BJ (cell line): Measurements from ENCODE around the gene CHST11. TPM values are rescaled to one million over a fixed set of nuclear protein-coding genes. Genes with fewer than 3 reads are reported as not detected.

Experiments
- CTCF ChIA-PET: fragments of 350-600 bp; formaldehyde crosslinking; extraction: SDS; loops from one replicate; lab custom pipeline; 2021; ENCODE audit warnings: antibody characterized with exemption, inconsistent platforms; lab: Yijun Ruan, JAX
- POLR2A ChIA-PET: fragments of 300-600 bp; sonication (Branson Sonifier 250); formaldehyde crosslinking; extraction: SDS; loops from one replicate; lab custom pipeline; 2021; ENCODE audit warnings: antibody characterized with exemption; lab: Charles Lee
- DNase-seq: peaks from one replicate; pipeline ENCODE4 v3.0.0-alpha.2; 2011; ENCODE audit warnings: low read depth
- H3K27me3 ChIP-seq: 2 replicates; pipeline ENCODE4 v1.6.0; 2011; ENCODE audit warnings: low read length; ENCODE audit not compliant: control insufficient read depth, insufficient read depth
- H3K36me3 ChIP-seq: 2 replicates; pipeline ENCODE4 v1.5.1; 2011; ENCODE audit warnings: low read length; ENCODE audit not compliant: control insufficient read depth, insufficient read depth
- H3K4me3 ChIP-seq: 2 replicates; pipeline ENCODE4 v1.5.1; 2011; ENCODE audit warnings: low read depth, mild to moderate bottlenecking, control low read depth, low read length
- polyA plus RNA-seq: library from polyadenylated mRNA; depleted of rRNA; stranded (reverse); fragments of >200 nt; gene quantifications from 2 replicates; pipeline ENCODE4 v1.2.3, GENCODE V29; 2011
- TF ChIP-seq, protein P1 (sequence below): IDR thresholded peaks from 2 replicates; pipeline ENCODE4 v1.5.1; 2011; ENCODE audit warnings: low read depth, mild to moderate bottlenecking, control low read depth, inconsistent platforms, low read length, moderate library complexity; ENCODE audit not compliant: insufficient read depth

The CHST11 gene
- polyA plus RNA-seq, 1 experiment: 7.3 TPM

DNA sequence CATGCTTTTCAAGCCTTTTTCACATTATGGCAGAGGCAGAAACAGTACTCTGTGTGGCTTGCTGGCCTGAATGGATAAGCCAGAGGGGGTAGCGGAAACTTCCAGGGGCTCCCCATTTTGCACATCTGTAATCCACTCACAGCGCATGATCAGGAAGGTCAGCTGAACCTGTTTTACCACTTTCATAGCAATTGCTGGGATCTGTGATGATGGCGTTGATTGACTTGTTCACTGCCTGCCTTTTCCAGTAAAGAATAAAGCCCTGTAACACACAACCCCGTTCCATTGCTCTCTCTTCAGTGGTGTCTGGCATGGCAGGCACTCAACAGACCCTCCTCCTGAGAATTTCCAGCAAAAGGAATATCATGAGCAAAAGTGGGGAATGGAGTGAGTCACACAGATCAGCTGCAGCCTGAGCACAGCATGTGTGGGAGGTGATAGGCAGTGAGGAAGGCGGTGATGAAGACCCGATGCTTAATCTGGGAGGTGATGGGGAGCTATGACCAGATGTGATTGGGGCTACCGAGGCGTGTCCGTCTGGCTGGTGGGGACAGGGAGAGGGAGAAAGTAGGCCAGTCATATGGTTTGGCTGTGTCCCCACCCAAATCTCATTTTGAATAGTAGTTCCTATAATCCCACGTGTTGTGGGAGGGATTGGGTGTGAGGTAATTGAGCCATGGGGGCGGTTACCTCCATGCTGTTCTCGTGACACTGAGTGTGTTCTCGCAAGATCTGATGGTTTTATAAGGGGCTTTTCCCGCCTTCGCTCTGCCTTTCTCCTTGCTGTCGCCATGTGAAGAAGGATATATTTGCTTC, 44.7 kb upstream of the CHST11 start:
- no peak overlapping the region for H3K4me3 ChIP-seq
- TF ChIP-seq, protein P1, sequence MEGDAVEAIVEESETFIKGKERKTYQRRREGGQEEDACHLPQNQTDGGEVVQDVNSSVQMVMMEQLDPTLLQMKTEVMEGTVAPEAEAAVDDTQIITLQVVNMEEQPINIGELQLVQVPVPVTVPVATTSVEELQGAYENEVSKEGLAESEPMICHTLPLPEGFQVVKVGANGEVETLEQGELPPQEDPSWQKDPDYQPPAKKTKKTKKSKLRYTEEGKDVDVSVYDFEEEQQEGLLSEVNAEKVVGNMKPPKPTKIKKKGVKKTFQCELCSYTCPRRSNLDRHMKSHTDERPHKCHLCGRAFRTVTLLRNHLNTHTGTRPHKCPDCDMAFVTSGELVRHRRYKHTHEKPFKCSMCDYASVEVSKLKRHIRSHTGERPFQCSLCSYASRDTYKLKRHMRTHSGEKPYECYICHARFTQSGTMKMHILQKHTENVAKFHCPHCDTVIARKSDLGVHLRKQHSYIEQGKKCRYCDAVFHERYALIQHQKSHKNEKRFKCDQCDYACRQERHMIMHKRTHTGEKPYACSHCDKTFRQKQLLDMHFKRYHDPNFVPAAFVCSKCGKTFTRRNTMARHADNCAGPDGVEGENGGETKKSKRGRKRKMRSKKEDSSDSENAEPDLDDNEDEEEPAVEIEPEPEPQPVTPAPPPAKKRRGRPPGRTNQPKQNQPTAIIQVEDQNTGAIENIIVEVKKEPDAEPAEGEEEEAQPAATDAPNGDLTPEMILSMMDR: no peak
- no peak for DNase-seq
- ChIA-PET CTCF (no interaction called here), POLR2A (no interaction called here)
- H3K27me3 ChIP-seq: peaks cover 9% of the 10 kb centered on the region
- H3K36me3 ChIP-seq: no peaks in the 10 kb centered on the region

DNA sequence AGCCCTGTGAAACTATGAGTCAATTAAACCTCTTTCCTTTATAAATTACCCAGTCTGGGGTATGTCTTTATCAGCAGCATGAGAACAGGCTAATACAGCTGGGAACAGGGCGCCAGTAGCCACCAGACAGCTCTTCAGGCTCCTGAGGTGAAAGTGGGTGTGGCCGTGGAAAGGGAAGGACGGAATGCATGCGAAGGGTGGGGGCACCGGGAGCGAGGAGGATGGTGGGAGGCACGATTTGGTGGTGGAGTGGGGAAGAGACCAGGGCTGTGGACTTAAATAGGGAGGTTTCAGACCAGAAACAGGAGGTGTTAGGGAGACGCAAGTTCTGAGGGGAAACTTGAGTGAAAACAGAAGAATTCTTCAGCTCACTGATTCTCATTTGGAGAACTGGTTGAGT, 44.1 kb upstream of the CHST11 start:
- ChIA-PET CTCF (no interaction called here), POLR2A (no interaction called here)
- TF ChIP-seq, protein P1: no peak
- DNase-seq: no peak
- Histone ChIP-seq H3K4me3 (no peak overlapping the region), H3K27me3 (peaks cover 9% of the 10 kb centered on the region), H3K36me3 (no peaks in the 10 kb centered on the region)

GRCh38 chr12:104413330-104413729, 43.4 kb upstream of the CHST11 start:
- H3K4me3 ChIP-seq: no peak overlapping the region
- TF ChIP-seq, protein P1: no peak
- H3K36me3 ChIP-seq: no peaks in the 10 kb centered on the region
- CTCF ChIA-PET: interaction anchor here (0.5 kb wide), 1 partner anchor 38 kb away, joined by 3 read pairs; no protein-coding TSS in a partner anchor
- H3K27me3 ChIP-seq: peaks cover 9% of the 10 kb centered on the region
- DNase-seq: no peak
- POLR2A ChIA-PET: no interaction called here

DNA sequence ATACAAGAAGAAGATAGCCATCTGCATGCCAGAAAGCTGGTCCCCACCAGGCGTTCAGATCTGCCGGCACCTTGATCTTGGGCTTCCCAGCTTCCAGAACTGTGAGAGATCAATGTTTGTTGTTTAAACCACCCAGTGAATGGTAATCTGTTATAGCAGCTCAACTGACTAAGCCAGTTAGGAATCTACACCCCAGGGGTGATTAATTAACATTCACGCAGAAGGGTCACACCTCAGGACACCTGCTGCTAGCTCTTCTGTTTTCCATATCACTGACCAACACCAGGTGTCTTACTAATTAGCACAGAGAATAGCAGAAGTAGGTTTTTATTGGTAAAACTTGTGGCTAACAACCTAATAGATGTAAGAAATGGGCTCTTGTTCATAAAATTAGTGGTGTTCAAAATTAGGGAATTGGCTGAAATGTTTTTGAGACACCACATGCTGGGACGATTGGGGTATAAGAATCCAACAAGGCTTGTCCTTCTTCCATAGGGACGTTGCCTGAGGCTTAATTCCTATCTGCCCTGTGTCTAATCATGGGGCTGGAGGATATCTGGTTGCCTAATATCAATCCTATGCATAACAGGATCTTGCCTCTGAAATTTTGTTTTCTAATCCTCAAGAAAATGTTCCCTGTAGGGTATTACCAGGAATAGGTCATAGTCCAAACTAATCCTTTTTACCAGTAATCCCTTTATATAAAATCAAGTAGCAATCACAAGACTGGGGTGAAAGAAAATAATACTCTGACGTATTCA, 42.0 kb upstream of the CHST11 start:
- H3K36me3 ChIP-seq: no peaks in the 10 kb centered on the region
- peaks cover 10% of the 10 kb centered on the region for H3K27me3 ChIP-seq
- DNase-seq: no peak
- ChIA-PET POLR2A (no interaction called here), CTCF (no interaction called here)
- TF ChIP-seq, protein P1: no peak
- no peak overlapping the region for H3K4me3 ChIP-seq

DNA sequence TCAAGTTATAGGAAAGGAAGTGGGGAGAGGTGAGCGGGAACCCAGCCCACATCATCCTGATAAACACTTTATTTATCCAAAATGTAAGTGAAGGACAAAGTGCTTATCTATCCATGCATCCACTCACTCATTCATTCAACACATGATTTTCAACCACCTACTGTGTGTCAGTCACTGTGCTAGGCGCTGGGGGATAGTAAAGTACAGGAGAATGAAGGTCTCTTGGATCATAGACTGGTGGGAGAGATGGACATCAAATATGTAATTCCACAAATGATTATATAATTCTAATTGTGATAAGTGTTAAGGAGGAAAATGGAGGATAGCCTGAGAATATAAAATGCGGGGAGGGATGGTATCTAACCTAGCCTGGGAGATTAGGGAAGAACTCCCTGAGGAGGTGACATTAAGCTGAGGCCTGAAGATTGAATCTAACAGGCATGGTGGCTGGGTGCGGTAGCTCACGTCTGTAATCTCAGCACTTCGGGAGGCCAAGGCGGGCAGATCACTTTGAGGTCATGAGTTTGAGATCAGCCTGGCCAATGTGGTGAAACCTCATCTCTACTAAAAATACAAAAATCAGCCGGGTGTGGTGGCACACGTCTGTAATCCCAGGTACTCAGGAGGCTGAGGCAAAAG, 41.3 kb upstream of the CHST11 start:
- Histone ChIP-seq H3K27me3 (peaks cover 11% of the 10 kb centered on the region), H3K36me3 (no peaks in the 10 kb centered on the region), H3K4me3 (no peak overlapping the region)
- TF ChIP-seq, protein P1: no peak
- no peak for DNase-seq
- ChIA-PET CTCF (no interaction called here), POLR2A (no interaction called here)
